Muscle layer of duodenum (tissue), 2 donors: ENCODE measurements around the gene OR6J1.
A peak's percentile ranks its signal among the peaks of the same experiment; 100 is the strongest.

Experiments used
- H3K27ac ChIP-seq: one replicate; pipeline ENCODE4 v1.7.0; 2013; ENCODE audit warnings: mild to moderate bottlenecking, low read length
- H3K27me3 ChIP-seq: one replicate; pipeline ENCODE4 v1.7.0; 2013; ENCODE audit warnings: low read depth, mild to moderate bottlenecking, control low read depth, low read length
- H3K36me3 ChIP-seq, 2 donors: one replicate each; pipeline ENCODE4 v1.7.0; 2013; ENCODE audit warnings: low read length in 2 of 2, control low read depth in 1 of 2, mild to moderate bottlenecking in 1 of 2; ENCODE audit not compliant: insufficient read depth in 2 of 2, control insufficient read depth in 1 of 2
- H3K4me1 ChIP-seq, 2 donors: one replicate each; pipeline ENCODE4 v1.7.0; 2013; ENCODE audit warnings: low read length in 2 of 2, mild to moderate bottlenecking in 2 of 2, control low read depth in 1 of 2, moderate library complexity in 1 of 2; ENCODE audit not compliant: insufficient read depth in 2 of 2, control insufficient read depth in 1 of 2
- H3K4me3 ChIP-seq, 2 donors: one replicate each; pipeline ENCODE4 v1.7.0; 2013; ENCODE audit warnings: low read length in 2 of 2, low read depth in 1 of 2, mild to moderate bottlenecking in 1 of 2
- H3K9me3 ChIP-seq, 2 donors: one replicate each; pipeline ENCODE4 v1.7.0; 2013; ENCODE audit warnings: low read length in 2 of 2, control low read depth in 1 of 2, mild to moderate bottlenecking in 1 of 2; ENCODE audit not compliant: control insufficient read depth in 1 of 2
- donor health status: healthy.

Gene OR6J1

GRCh38 chr14:22602862-22603261 is 41.3 kb downstream of the OR6J1 start:
- H3K9me3 ChIP-seq = no peaks in the 10 kb centered on the region
- peaks cover 6 to 13% of the 10 kb centered on the region in 2 donors for H3K4me1 ChIP-seq
- no peak overlapping the region for H3K4me3 ChIP-seq
- H3K27me3 ChIP-seq = no peaks in the 10 kb centered on the region
- no peak overlapping the region for H3K27ac ChIP-seq
- H3K36me3 ChIP-seq = peaks cover 50 to 62% of the 10 kb centered on the region in 2 donors

GRCh38 chr14:22601996-22602395 is 42.2 kb downstream of the OR6J1 start:
- Histone ChIP-seq H3K27ac (no peak overlapping the region), H3K4me1 (peaks cover 6 to 17% of the 10 kb centered on the region in 2 donors), H3K4me3 (no peak overlapping the region), H3K9me3 (no peaks in the 10 kb centered on the region), H3K27me3 (no peaks in the 10 kb centered on the region), H3K36me3 (peaks cover 44 to 54% of the 10 kb centered on the region in 2 donors)

DNA sequence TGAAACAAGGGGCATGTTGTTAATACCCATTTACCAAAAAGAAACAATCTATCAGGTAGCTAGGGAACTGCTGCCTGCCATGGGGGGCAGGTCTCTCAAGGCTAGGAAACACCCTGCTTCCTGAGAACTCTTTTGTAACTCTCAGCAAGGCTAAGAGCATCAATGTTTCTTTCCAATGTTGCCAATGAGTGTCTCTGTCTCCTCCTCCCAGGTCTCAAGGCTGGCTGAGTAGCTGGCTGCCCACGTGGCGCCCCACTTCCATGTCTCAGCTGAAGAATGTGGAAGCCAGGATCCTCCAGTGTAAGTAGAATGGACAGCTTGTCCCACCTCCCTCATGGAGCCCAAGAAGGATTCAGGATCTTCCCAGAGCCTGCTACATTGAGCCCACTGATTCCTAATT is 42.7 kb downstream of the OR6J1 start:
- H3K4me1 ChIP-seq = peaks cover 6 to 17% of the 10 kb centered on the region in 2 donors
- no peak overlapping the region for H3K4me3 ChIP-seq
- H3K9me3 ChIP-seq = no peaks in the 10 kb centered on the region
- H3K36me3 ChIP-seq = peaks cover 42 to 48% of the 10 kb centered on the region in 2 donors
- no peaks in the 10 kb centered on the region for H3K27me3 ChIP-seq
- H3K27ac ChIP-seq = no peak overlapping the region

GRCh38 chr14:22600027-22600426 is 44.1 kb downstream of the OR6J1 start:
- Histone ChIP-seq H3K27me3 (no peaks in the 10 kb centered on the region), H3K36me3 (peaks cover 28 to 34% of the 10 kb centered on the region in 2 donors), H3K9me3 (no peaks in the 10 kb centered on the region), H3K27ac (no peak overlapping the region), H3K4me3 (no peak overlapping the region), H3K4me1 (peaks cover 6 to 17% of the 10 kb centered on the region in 2 donors)

DNA sequence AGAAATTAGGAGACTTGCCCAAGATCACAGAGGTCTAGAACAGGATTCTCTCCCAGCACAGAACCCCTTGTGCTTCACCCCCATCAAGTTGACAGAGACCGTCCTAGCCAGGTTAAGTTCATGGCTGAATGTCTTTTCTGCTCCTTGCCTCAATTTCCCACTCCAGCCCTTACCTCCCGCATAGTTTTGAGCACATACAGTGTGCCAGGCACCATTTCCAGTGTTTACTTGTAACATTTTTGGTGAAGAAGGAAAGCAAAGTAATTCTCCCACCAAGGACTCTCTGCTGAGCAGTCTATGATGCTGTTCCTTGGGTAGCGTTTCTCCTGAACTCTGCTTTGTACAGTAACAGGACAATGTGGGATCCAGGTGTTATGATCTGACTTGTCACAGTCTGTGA is 44.8 kb downstream of the OR6J1 start:
- peak overlapping the region; percentile 81 to 95 for H3K4me3 ChIP-seq
- H3K4me1 ChIP-seq = peaks cover 6 to 17% of the 10 kb centered on the region in 2 donors
- H3K36me3 ChIP-seq = peaks cover 24 to 27% of the 10 kb centered on the region in 2 donors
- H3K27me3 ChIP-seq = no peaks in the 10 kb centered on the region
- H3K27ac ChIP-seq = peak overlapping the region; percentile 82
- no peaks in the 10 kb centered on the region for H3K9me3 ChIP-seq

DNA sequence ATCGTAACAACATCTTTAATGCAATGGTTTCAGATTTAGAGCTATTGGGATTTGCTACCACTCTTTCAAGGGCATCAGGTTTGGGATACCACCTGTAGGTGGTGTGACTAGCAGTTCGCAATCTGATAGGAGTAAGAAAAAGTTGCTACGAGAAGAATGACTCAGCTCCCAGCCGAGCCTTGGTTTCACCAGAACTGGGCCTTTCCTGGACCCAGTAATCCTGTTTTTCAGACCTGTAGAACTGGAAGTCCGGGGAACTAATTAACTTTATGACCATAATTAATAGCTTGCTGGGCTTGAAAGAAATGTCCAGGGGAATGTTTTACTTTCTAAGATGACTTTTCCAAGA is 45.3 kb downstream of the OR6J1 start:
- Histone ChIP-seq H3K27me3 (no peaks in the 10 kb centered on the region), H3K27ac (peak overlapping the region; percentile 82), H3K9me3 (no peaks in the 10 kb centered on the region), H3K36me3 (peaks cover 23 to 25% of the 10 kb centered on the region in 2 donors), H3K4me3 (peak overlapping the region; percentile 81 to 95), H3K4me1 (peaks cover 6 to 17% of the 10 kb centered on the region in 2 donors)

DNA sequence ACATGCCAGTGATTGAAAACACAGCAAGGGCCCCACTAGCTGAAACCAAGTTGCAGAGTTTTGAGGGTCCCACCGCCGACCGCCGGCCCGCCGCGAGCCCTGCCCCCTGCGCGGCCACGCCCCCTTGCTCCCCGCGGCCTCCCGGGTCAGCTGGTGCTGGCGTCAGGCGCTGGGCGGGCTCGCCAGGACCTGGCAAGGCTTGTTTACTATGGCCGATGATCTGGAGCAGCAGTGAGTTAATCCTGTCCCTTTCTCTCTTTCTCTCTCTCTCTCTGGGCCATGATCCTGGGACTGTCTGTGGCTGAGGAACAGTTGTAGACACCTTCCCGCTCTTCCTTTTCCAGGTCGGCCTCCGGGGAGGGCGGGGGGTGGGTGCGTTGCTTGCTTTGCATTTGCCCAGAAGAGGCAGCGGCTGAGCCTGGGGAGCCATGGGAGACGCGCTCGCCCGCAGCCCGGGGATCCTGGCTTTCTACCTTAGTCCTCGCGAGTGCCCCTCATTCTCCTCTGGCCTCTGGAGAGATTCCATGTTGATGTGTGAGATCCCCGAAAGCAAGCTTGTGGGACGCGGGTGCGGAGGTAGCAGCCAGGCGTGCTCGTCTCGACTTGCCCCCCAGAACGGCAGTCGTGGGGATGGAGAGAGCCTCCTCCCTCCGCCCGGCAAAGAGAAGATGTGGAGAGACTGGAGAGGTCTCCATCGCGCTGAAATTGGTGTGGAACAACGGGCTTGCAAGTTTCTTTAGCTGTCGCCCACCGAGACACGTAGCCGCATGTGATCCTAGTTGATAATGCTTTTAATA is 45.9 kb downstream of the OR6J1 start, which contains the start of gene ABHD4:
TSS of gene ABHD4 (plus strand) at position 202 of the 797 bp plus-strand sequence. CDS start at position 209, 7 bp downstream.
- Histone ChIP-seq H3K9me3 (no peaks in the 10 kb centered on the region), H3K27me3 (no peaks in the 10 kb centered on the region), H3K4me1 (peaks cover 6 to 17% of the 10 kb centered on the region in 2 donors), H3K27ac (peak within 1 kb of the TSS; percentile 82), H3K36me3 (peaks cover 17 to 19% of the 10 kb centered on the region in 2 donors), H3K4me3 (peak within 1 kb of the TSS; percentile 81 to 95)

DNA sequence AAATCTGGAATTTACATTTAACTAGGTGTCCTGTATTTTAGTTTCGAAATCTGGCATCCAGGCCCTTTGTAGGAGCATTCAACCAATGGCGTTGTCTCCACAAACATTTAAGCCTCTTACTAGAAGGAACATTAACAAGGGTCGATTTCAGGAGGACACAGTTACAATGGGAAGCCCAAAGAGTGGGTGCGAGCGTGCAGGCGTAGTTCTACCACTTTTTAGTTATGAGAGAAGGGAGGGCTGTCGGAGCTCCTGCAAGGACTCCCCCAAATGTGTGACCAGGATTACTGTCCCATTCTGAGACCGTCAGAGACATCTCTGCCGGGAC is 46.4 kb downstream of the OR6J1 start:
- no peaks in the 10 kb centered on the region for H3K27me3 ChIP-seq
- peak overlapping the region; percentile 81 to 95 for H3K4me3 ChIP-seq
- H3K27ac ChIP-seq = peak overlapping the region; percentile 76
- H3K9me3 ChIP-seq = no peaks in the 10 kb centered on the region
- H3K4me1 ChIP-seq = peaks cover 6 to 17% of the 10 kb centered on the region in 2 donors
- peaks cover 13 to 14% of the 10 kb centered on the region in 2 donors for H3K36me3 ChIP-seq

GRCh38 chr14:22597265-22597664 is 46.9 kb downstream of the OR6J1 start:
- Histone ChIP-seq H3K27me3 (no peaks in the 10 kb centered on the region), H3K4me1 (peaks cover 6 to 17% of the 10 kb centered on the region in 2 donors), H3K27ac (no peak overlapping the region), H3K9me3 (no peaks in the 10 kb centered on the region), H3K36me3 (peaks cover 8 to 9% of the 10 kb centered on the region in 2 donors), H3K4me3 (peak overlapping the region; percentile 81 to 95)

DNA sequence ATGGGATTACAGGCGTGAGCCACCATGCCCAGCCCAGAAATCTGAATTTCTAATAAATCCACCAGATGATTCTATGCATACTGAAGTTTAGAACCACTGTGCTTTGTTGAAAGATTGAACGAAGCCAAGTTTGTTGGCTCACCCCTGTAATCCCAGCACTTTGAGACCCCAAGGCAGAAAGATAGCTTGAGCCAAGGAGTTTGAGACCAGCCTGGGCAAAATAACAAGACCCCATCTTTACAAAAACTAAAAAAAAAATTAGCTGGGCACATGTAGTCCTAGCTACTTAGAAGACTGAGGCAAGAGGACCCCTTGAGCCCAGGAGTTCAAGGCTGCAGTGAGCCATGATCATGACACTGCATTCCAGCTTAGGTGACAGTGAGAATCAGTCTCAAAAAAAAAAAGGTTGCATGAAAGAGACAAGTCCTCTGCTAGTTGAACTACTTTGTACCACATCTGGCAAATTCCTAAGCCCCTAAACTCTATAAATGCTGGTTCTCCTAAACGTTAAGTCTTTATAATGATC is 47.7 kb downstream of the OR6J1 start:
- Histone ChIP-seq H3K4me3 (no peak overlapping the region), H3K27me3 (no peaks in the 10 kb centered on the region), H3K27ac (no peak overlapping the region), H3K4me1 (peaks cover 6 to 17% of the 10 kb centered on the region in 2 donors), H3K36me3 (peaks cover 0 to under 1% of the 10 kb centered on the region in 2 donors), H3K9me3 (no peaks in the 10 kb centered on the region)

DNA sequence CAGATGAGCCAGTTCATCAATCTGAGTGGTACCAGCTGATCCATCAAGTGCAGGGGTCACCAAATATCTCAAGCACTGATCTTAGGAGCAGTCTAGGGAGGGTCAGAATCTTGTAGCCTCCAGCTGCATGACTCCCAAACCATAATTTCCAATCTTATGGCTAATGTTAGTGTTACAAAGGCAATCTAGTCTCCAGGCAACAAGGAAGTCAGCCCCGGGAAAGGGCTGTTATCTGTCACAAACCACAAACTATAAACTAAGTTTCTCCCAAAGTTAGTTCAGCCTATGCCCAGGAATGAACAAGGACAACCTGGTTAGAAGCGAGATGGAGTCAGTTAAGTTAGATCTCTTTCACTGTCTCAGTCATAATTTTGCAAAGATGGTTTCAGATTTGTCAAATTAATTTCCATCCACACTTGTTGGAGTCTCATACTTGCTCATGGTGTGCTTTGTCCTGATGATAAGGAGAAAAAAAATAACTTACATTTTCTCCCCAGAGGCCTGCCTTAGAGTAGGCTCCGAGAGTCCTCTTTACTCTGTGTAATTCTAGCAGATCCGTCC is 49.9 kb downstream of the OR6J1 start:
- H3K9me3 ChIP-seq = no peaks in the 10 kb centered on the region

More for the DNA sequence above, 49.9 kb downstream of the OR6J1 start:
- peaks cover 5 to 17% of the 10 kb centered on the region in 2 donors for H3K4me1 ChIP-seq
- H3K4me3 ChIP-seq = no peak overlapping the region
- H3K27me3 ChIP-seq = no peaks in the 10 kb centered on the region
- H3K36me3 ChIP-seq = peaks cover 0 to 4% of the 10 kb centered on the region in 2 donors
- H3K27ac ChIP-seq = no peak overlapping the region
